Mucosa of descending colon (tissue), 3 donors: ENCODE measurements around the gene SLITRK5. TPM values are rescaled to one million over a fixed set of nuclear protein-coding genes. Genes with fewer than 3 reads are reported as not detected.

Source experiments
- ATAC-seq: fragments of 200-7000 bp; cut with Tn5 transposase; one replicate; pipeline ENCODE4 v1.9.1; 2020; ENCODE audit warnings: mild to moderate bottlenecking, moderate library complexity
- DNase-seq, 3 donors: peaks; one replicate each; pipeline ENCODE4 v3.0.0-alpha.2; 2020
- H3K36me3 ChIP-seq: fragments of 200-600 bp; one replicate; pipeline ENCODE4 v1.8.0; 2021; ENCODE audit warnings: low read depth, mild to moderate bottlenecking
- H3K4me1 ChIP-seq: fragments of 200-600 bp; one replicate; pipeline ENCODE4 v1.8.0; 2021; ENCODE audit warnings: low read depth, mild to moderate bottlenecking
- H3K4me3 ChIP-seq: fragments of 200-600 bp; one replicate; pipeline ENCODE4 v1.8.0; 2021; ENCODE audit warnings: mild to moderate bottlenecking
- H3K9me3 ChIP-seq: fragments of 200-600 bp; one replicate; pipeline ENCODE4 v1.8.0; 2021; ENCODE audit warnings: mild to moderate bottlenecking
- CTCF ChIP-seq: fragments of 200-600 bp; IDR thresholded peaks from one replicate; pipeline ENCODE4 v1.8.0; 2022; ENCODE audit warnings: antibody characterized with exemption, mild to moderate bottlenecking
- intact Hi-C, 2 donors: fragments of 100-400 bp; cut with DNase I in 1 of 2; cut with micrococcal nuclease in 1 of 2; formaldehyde crosslinking; loops; one replicate each; pipeline versions ENCODE4 v1.11.0 to v1.11.1; 2022; cut with DNase I, micrococcal nuclease
- total RNA-seq, 3 donors: library from RNA; stranded (reverse); fragmentation: NEBNext Ultra II Directional in 2 of 3; extraction: Animal tissue kit (Norgen Biotek cat#: 25700) in 2 of 3; gene quantifications; one replicate each; pipeline versions ENCODE4 v1.2.1 to v1.2.4, GENCODE V29; 2021 to 2023
- donor health status: DM: no; HTN: no; CAD: no; lungs with moderate emphysema.
- donor health status: DM: no; HTN: no; CAD: no.
- donor health status: DM: no; HTN: yes; CAD: no.

The SLITRK5 gene
- total RNA-seq, 3 donors from 2014 or later: 0.10 to 0.38 (median 0.23) TPM

GRCh38 chr13:87667686-87668085 lies 3.5 kb upstream of the SLITRK5 start:
- Histone ChIP-seq H3K36me3 (no peaks in the 10 kb centered on the region), H3K9me3 (no peaks in the 10 kb centered on the region), H3K4me1 (peaks cover 10% of the 10 kb centered on the region), H3K4me3 (no peak overlapping the region)
- intact Hi-C loops: no loop called here
- TF ChIP-seq CTCF: no peak
- DNase-seq: no peak
- ATAC-seq: no peak

GRCh38 chr13:87669379-87669978 lies 1.7 kb upstream of the SLITRK5 start:
- ATAC-seq: no peak
- intact Hi-C loops: no loop called here
- peaks cover 10% of the 10 kb centered on the region for H3K4me1 ChIP-seq
- H3K36me3 ChIP-seq: no peaks in the 10 kb centered on the region
- TF ChIP-seq CTCF: no peak
- no peaks in the 10 kb centered on the region for H3K9me3 ChIP-seq
- no peak overlapping the region for H3K4me3 ChIP-seq
- peak in 1 of 3 donors; percentile 24 for DNase-seq

- no peaks in the 10 kb centered on the region for H3K36me3 ChIP-seq
- ATAC-seq: peak; percentile 11
- TF ChIP-seq CTCF: no peak
- peak in 1 of 3 donors; percentile 37 for DNase-seq
- no peak overlapping the region for H3K4me3 ChIP-seq
- H3K9me3 ChIP-seq: no peaks in the 10 kb centered on the region
- intact Hi-C loops: no loop called here
- peaks cover 10% of the 10 kb centered on the region for H3K4me1 ChIP-seq
Measured at GRCh38 chr13:87671753-87672605, 808 bp downstream of the SLITRK5 start.

- ATAC-seq (no peak), DNase-seq (no peak)
- H3K36me3 ChIP-seq: no peaks in the 10 kb centered on the region
- no peaks in the 10 kb centered on the region for H3K9me3 ChIP-seq
- intact Hi-C loops: no loop called here
- H3K4me3 ChIP-seq: no peak overlapping the region
- peaks cover 22% of the 10 kb centered on the region for H3K4me1 ChIP-seq
- no peak for TF ChIP-seq CTCF
Measured at GRCh38 chr13:87674247-87674738, 3.1 kb downstream of the SLITRK5 start.

GRCh38 chr13:87675851-87676250 lies 4.7 kb downstream of the SLITRK5 start:
- no peak overlapping the region for H3K4me3 ChIP-seq
- H3K4me1 ChIP-seq: peaks cover 22% of the 10 kb centered on the region
- ATAC-seq (no peak), DNase-seq (no peak)
- intact Hi-C loops: no loop called here
- H3K9me3 ChIP-seq: no peaks in the 10 kb centered on the region
- H3K36me3 ChIP-seq: no peaks in the 10 kb centered on the region
- no peak for TF ChIP-seq CTCF
